ENCODE measurements around the gene CHAF1A.

DNA sequence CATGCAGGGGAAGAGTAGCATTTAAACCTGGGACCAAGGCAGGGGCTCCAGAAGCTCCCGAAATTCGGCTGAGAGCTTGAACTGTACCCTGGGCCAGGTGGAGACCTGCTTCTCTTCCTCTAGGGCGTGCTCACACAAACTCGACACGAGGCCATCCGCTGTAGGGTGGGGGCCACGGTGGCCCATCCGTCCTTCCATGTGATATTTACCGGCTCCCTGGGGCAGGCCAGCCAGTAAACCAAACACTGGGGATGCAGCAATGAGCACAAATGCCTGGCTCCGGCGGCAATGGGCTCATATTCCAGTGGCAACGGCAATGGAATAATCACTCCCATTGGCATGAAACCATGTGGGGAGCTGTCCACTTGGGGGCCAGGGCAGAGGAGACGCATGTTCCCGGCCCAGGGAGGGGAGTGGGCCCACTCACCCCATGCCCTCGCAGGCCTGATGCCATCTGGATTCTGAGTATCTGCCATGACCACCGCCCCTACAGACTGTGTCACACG, 12.9 kb upstream of the CHAF1A start:
- TF ChIP-seq, protein P1, sequence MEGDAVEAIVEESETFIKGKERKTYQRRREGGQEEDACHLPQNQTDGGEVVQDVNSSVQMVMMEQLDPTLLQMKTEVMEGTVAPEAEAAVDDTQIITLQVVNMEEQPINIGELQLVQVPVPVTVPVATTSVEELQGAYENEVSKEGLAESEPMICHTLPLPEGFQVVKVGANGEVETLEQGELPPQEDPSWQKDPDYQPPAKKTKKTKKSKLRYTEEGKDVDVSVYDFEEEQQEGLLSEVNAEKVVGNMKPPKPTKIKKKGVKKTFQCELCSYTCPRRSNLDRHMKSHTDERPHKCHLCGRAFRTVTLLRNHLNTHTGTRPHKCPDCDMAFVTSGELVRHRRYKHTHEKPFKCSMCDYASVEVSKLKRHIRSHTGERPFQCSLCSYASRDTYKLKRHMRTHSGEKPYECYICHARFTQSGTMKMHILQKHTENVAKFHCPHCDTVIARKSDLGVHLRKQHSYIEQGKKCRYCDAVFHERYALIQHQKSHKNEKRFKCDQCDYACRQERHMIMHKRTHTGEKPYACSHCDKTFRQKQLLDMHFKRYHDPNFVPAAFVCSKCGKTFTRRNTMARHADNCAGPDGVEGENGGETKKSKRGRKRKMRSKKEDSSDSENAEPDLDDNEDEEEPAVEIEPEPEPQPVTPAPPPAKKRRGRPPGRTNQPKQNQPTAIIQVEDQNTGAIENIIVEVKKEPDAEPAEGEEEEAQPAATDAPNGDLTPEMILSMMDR (IDR thresholded peaks at IDR 0.05; ENCODE audit: borderline replicate concordance, extremely low read depth, low read length, poor library complexity, severe bottlenecking) = no peak
- no peak for TF ChIP-seq EZH2 (IDR thresholded peaks at IDR 0.05; ENCODE audit: borderline replicate concordance, low read depth, low read length, severe bottlenecking)
